Muscle of leg (tissue), 11 donors: Measurements from ENCODE around the gene CXXC5. TPM values are rescaled to one million over a fixed set of nuclear protein-coding genes. Genes with fewer than 3 reads are reported as not detected.

Experiments used
- DNase-seq: peaks from one replicate; pipeline ENCODE4 v3.0.0; 2013
- H3K27ac ChIP-seq: one replicate; pipeline ENCODE4 v1.5.1; 2013; ENCODE audit warnings: mild to moderate bottlenecking, low read length, control low read depth
- H3K27me3 ChIP-seq: one replicate; pipeline ENCODE4 v1.6.1; 2013; ENCODE audit warnings: low read length; ENCODE audit not compliant: control insufficient read depth, insufficient read depth
- H3K36me3 ChIP-seq: one replicate; pipeline ENCODE4 v1.6.1; 2013; ENCODE audit warnings: low read length; ENCODE audit not compliant: control insufficient read depth, insufficient read depth
- H3K4me1 ChIP-seq: one replicate; pipeline ENCODE4 v1.6.1; 2013; ENCODE audit warnings: low read length; ENCODE audit not compliant: control insufficient read depth, insufficient read depth
- H3K4me3 ChIP-seq: one replicate; pipeline ENCODE4 v1.5.1; 2013; ENCODE audit warnings: low read length, control low read depth
- H3K9me3 ChIP-seq: replicated peaks from 2 replicates; pipeline ENCODE4 v1.6.1; 2013; ENCODE audit warnings: low read depth, low read length; ENCODE audit not compliant: control insufficient read depth
- whole genome bisulfite sequencing: methylation state at CpG from one replicate; pipeline ENCODE4 v1.1.5; 2013; ENCODE audit warnings: missing lambda C conversion rate; ENCODE audit not compliant: insufficient coverage; 5-methylcytosine and 5-hydroxymethylcytosine counted together
- polyA plus RNA-seq, 8 donors: library from polyadenylated mRNA; unstranded; fragments of 120-200 nt; gene quantifications; one replicate each; pipeline versions ENCODE4 v1.2.1 to v1.2.3, GENCODE V29; 2013; ENCODE audit warnings: inconsistent platforms in 1 of 8, low replicate concordance in 1 of 8; ENCODE audit not compliant: insufficient read length in 8 of 8, insufficient read depth in 1 of 8
- total RNA-seq: library from RNA; stranded (reverse); fragments of 120-200 nt; gene quantifications from one replicate; pipeline ENCODE4 v1.2.4, GENCODE V29; 2013

CXXC5 gene
- total and polyA plus RNA-seq, 9 donors, result 63.3 to 93.0 (median 79.9) TPM

DNA sequence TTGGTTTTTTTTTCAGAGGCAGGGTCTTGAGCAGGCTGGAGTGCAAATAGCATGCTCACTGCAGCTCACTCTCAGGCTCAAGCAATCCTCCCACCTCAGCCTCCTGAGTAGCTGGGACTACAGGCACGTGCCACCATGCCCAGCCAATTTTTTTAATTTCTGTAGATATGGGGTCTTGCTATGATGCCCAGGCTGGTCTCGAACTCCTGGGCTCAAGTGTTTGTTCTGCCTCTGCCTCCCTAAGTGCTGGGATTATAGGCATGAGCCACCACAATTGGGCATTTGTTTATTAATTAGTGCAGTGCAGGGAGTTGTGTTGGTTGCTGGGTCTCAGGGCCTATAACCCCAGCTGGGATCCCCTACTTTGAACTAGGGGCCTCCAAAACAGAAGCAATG, 47.0 kb downstream of the CXXC5 start:
- no peaks in the 10 kb centered on the region for H3K9me3 ChIP-seq
- H3K36me3 ChIP-seq, result no peaks in the 10 kb centered on the region
- peaks cover 74% of the 10 kb centered on the region for H3K4me1 ChIP-seq
- WGBS, result no CpG with 5 or more reads among the region's 2 CpGs
- H3K27ac ChIP-seq, result no peak overlapping the region
- H3K4me3 ChIP-seq, result no peak overlapping the region
- no peak for DNase-seq
- H3K27me3 ChIP-seq, result peaks cover 3% of the 10 kb centered on the region

DNA sequence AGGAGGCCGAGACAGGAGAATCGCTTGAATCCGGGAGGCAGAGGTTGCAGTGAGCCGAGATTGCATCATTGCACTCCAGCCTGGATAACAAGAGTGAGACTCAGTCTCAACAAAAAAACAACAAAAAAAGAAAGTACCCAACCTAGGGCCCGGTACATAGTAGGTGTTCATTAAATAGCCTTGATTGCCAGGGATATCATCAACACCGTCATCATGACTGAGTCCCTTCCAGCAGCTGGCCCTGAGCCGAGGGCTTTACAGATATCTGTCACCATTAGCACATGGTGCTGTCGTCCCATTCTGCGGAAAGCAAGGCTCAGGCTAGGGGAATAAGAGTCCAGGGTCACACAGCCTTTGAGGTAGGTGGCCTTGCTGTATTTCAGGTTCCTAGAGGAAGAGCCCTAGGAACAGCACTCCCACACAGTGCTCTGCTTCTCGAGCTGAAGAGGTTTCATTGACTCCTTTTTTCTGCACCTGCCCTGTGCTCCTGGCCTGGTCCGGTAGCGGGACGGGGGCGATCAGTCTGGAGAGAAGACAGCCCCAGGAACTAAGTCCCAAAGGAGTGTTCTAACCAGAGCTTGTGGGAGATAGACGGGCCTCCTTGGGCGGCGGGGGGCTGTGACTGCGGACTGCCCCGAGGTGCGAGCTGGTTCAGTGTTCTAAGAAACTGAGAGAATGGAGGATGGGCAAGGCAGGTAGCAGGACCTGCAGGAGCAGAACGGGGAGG, 48.2 kb downstream of the CXXC5 start:
- peaks cover 3% of the 10 kb centered on the region for H3K27me3 ChIP-seq
- no peaks in the 10 kb centered on the region for H3K9me3 ChIP-seq
- peak overlapping the region; percentile 48 for H3K4me3 ChIP-seq
- 19% methylated on average over 14 of the region's 21 CpGs for WGBS
- DNase-seq, result peak; percentile 44
- H3K27ac ChIP-seq, result peak overlapping the region; percentile 95
- peaks cover 71% of the 10 kb centered on the region for H3K4me1 ChIP-seq
- H3K36me3 ChIP-seq, result no peaks in the 10 kb centered on the region

DNA sequence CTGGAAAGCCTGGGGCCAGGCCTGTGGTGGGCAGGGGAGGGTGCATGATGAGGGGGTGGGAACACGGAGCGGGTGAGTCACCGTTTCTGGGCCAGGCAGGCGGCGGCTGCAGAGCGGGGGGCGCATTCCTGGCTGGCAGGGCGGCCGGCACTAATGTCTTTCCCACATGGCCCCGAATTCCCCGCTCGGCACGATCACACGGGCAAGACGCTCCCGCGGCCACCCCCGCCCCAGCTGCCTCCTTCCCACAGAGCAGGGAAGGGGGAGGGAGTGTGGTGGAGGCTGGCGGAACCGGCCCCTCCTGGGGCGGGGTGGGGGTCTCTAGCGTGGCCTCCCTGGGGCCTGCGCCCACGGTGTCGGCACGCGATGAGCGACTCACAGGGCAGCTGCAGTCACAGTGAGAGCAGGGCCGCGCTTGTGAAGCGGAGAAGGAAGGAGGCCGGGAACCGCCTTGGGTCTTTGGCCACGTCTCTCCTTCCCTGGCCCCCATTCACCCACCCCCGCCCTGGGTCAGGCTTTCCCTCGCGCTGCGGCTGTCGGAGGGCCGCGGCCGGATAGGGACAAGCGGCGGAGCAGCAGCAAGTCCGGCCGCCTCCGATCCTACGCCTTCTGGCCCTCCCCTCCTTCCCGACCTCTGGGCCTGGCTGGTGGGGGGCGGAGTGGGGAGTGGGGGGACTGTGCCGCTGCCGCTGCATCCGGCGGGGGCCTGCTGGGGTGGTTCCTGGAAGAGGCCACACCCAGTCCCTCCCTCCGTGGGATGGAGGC, 48.9 kb downstream of the CXXC5 start:
- Histone ChIP-seq H3K36me3 (no peaks in the 10 kb centered on the region), H3K4me1 (peaks cover 66% of the 10 kb centered on the region), H3K27me3 (peaks cover 4% of the 10 kb centered on the region), H3K27ac (peak overlapping the region; percentile 95), H3K4me3 (peak overlapping the region; percentile 48), H3K9me3 (no peaks in the 10 kb centered on the region)
- WGBS, result 2% methylated on average over 21 of the region's 55 CpGs
- peak; percentile 95 for DNase-seq

DNA sequence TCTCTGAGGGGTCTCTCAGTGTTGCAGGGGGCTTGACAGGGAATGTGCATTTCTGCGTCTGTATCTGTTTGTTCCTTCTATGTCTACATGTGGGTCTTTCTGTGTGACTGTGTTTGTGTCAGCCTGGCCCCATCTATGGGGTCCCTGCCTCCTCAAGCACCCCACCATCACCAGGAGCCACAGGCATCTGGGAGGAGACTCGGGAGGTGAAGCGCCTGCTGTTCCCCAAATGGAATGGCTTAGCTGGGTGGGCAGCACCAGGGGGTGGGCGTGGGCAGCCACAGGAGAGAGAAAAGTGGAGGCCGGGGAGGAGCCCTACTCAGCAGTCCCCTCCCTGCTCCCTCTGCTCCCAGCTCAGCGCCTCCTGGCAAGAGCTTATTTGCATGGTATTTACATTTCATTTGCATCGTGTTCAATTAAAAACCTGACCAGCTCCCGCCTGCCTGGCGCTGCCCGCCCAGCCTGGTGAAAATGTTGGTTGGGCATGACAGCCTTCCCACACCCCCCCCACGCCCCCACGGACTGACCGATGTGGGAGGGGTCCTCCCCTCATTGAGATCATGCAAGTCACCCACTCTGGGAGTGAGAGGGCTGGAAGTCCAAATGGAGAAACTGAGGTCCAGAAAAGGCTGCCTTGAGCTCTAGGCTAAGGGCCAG, 50.5 kb downstream of the CXXC5 start:
- Histone ChIP-seq H3K4me3 (no peak overlapping the region), H3K4me1 (peaks cover 51% of the 10 kb centered on the region), H3K27ac (peak overlapping the region; percentile 95), H3K27me3 (peaks cover 6% of the 10 kb centered on the region), H3K9me3 (no peaks in the 10 kb centered on the region), H3K36me3 (no peaks in the 10 kb centered on the region)
- peak; percentile 94 for DNase-seq
- no CpG with 5 or more reads among the region's 13 CpGs for WGBS

DNA sequence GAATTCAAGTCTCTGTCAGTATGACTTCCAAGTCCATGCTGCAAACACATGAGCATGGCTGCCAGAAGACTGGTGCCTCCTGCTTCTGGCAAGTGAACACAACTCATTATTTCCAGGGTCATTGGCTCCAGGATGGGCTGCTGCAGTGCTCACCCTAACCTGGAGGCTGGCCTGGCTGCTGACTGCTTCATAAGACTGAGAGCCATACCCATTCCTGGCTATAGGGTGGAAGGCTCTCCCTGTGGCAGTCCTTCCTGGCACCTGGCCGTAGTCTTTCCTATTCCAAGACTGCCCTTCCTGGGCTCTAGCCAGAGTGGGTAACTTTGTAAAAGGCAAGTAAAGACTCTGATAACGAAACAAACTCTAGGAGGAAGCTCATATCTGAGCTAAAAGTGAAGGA, 51.2 kb downstream of the CXXC5 start:
- H3K4me1 ChIP-seq, result peaks cover 47% of the 10 kb centered on the region
- no CpG with 5 or more reads among the region's 2 CpGs for WGBS
- H3K9me3 ChIP-seq, result no peaks in the 10 kb centered on the region
- H3K27ac ChIP-seq, result peak overlapping the region; percentile 74
- DNase-seq, result peak; percentile 48
- H3K27me3 ChIP-seq, result peaks cover 6% of the 10 kb centered on the region
- H3K4me3 ChIP-seq, result no peak overlapping the region
- no peaks in the 10 kb centered on the region for H3K36me3 ChIP-seq

DNA sequence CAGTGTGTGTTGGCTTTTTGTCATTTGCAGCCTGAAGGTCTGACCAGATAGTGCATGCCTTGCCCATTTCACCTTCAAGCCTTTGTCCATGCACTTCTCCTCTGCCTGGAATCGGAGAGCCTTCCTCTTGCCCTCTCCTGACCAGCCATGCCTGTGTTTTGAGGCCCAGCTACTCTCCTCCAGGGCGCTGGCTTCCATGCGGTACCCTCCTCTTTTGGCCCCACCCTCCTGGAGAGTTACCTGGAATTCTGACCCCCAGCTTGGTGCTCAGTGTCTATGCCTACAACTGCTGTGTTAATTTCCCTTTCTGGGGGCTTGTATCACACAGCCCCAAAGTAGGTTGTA, 52.5 kb downstream of the CXXC5 start:
- Histone ChIP-seq H3K4me3 (no peak overlapping the region), H3K4me1 (peaks cover 50% of the 10 kb centered on the region), H3K27ac (no peak overlapping the region), H3K36me3 (no peaks in the 10 kb centered on the region), H3K27me3 (peaks cover 6% of the 10 kb centered on the region), H3K9me3 (no peaks in the 10 kb centered on the region)
- DNase-seq, result peak; percentile 7
- 75% methylated on average over 1 of the region's 3 CpGs for WGBS

DNA sequence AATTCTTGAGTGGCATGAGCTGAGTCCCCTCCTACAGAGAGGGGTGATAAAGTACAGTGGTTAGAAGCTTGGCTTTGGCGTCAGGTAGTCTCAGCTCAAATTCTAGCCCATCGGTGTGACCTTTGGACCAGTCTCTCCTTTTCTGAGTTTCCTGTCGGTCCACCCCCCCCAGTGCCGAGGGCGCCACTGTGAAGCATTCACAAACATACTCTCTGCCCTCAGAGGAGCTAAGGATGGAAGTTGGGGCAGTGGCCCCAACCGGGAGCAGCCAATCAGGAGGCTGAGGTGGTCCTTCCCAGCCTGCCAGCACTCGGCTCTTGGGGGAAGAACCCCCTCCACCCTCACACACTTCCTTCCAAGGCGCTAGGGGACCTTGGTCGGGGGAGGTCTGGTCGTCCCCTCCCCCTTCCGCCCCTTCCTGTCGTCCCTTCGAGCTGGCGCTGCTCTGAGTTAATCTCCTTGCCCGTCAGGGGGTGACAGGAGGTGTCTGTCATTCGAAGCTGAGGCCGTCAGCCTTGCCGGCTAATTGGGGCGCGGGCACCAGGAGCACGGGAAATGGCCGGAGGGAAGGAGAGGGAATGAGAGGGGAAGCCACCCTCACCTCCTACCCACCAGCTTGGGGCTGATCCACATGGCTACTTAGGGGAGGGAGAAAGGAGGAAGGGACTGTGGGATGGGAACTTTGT, 53.0 kb downstream of the CXXC5 start:
- no peak overlapping the region for H3K27ac ChIP-seq
- H3K4me3 ChIP-seq, result no peak overlapping the region
- H3K4me1 ChIP-seq, result peaks cover 49% of the 10 kb centered on the region
- H3K27me3 ChIP-seq, result peaks cover 5% of the 10 kb centered on the region
- H3K9me3 ChIP-seq, result no peaks in the 10 kb centered on the region
- no peaks in the 10 kb centered on the region for H3K36me3 ChIP-seq
- WGBS, result 4% methylated on average over 5 of the region's 22 CpGs
- DNase-seq, result peak; percentile 29

DNA sequence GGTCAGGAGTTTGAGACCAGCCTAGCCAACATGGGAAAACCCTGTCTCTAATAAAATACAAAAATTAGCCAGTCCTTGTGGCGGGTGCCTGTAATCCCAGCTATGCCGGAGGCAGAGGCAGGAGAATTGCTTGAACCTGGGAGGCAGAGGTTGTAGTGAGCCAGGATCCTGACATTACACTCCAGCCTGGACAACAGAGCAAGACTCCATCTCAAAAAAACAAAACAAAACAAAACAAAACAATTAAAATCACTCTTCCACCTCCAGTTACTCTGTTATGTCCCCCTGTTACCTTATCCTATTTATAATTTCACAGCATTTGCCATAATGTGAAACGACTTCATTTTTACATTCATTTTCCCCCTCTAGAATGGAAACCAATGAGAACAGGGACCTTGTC, 54.4 kb downstream of the CXXC5 start:
- DNase-seq, result no peak
- Histone ChIP-seq H3K36me3 (no peaks in the 10 kb centered on the region), H3K9me3 (no peaks in the 10 kb centered on the region), H3K27me3 (peaks cover 3% of the 10 kb centered on the region), H3K27ac (no peak overlapping the region), H3K4me1 (peaks cover 36% of the 10 kb centered on the region), H3K4me3 (no peak overlapping the region)
- WGBS, result 38% methylated on average over 1 of the region's 3 CpGs

DNA sequence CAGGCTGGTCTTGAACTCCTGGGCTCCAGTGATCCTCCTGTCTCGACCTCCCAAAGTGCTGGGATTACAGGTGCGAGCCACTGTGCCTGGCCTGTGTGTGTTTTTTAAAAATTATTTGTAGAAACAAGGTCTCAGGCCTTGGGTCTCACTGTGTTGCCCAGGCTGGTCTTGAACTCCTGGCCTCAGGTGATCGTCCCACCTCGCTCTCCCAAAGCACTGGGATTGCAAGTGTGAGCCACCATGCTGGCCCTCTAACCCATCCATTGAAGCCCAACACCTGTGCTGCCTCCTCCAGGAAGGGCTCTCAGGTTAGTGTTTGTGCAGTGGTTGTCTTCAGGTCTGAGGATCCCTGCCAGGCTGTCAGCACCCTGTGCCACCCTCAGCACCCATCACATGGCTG, 56.6 kb downstream of the CXXC5 start:
- Histone ChIP-seq H3K36me3 (no peaks in the 10 kb centered on the region), H3K4me3 (no peak overlapping the region), H3K27ac (no peak overlapping the region), H3K4me1 (peaks cover 33% of the 10 kb centered on the region), H3K9me3 (no peaks in the 10 kb centered on the region), H3K27me3 (peaks cover 3% of the 10 kb centered on the region)
- DNase-seq, result no peak
- 96% methylated on average over 4 of the region's 4 CpGs for WGBS

DNA sequence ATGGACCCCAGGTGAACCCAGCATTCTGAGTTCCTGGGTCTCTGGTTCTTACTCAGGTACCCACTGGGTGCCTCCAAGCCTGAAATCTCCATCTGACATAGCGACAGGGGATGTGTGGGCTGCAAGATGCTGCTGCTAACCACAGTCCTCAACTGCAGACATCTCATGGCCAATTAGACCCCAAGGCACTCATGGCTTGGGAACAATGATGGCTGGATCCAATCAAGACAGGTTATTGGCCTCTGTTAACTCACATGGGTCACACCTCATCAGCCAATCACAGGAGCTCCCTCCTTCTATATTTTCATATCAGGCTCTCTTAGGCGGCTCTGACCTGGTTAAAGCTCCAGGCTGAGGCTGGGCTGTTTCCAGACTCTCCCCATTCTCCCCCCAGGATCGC, 57.0 kb downstream of the CXXC5 start:
- Histone ChIP-seq H3K9me3 (no peaks in the 10 kb centered on the region), H3K4me1 (peaks cover 37% of the 10 kb centered on the region)
- 100% methylated on average over 1 of the region's 3 CpGs for WGBS

More for the DNA sequence above, 57.0 kb downstream of the CXXC5 start:
- Histone ChIP-seq H3K36me3 (no peaks in the 10 kb centered on the region), H3K27ac (no peak overlapping the region), H3K4me3 (no peak overlapping the region), H3K27me3 (peaks cover 4% of the 10 kb centered on the region)
- DNase-seq, result no peak
